ENCODE measurements around the gene JMJD7. TPM values are rescaled to one million over a fixed set of nuclear protein-coding genes. Genes with fewer than 3 reads are reported as not detected.

JMJD7 gene
- 10 to 100 TPM in 1 of 3 donors, 1 to 10 TPM in 2; 7.8 to 20.8 (median 8.8) TPM for total RNA-seq

DNA sequence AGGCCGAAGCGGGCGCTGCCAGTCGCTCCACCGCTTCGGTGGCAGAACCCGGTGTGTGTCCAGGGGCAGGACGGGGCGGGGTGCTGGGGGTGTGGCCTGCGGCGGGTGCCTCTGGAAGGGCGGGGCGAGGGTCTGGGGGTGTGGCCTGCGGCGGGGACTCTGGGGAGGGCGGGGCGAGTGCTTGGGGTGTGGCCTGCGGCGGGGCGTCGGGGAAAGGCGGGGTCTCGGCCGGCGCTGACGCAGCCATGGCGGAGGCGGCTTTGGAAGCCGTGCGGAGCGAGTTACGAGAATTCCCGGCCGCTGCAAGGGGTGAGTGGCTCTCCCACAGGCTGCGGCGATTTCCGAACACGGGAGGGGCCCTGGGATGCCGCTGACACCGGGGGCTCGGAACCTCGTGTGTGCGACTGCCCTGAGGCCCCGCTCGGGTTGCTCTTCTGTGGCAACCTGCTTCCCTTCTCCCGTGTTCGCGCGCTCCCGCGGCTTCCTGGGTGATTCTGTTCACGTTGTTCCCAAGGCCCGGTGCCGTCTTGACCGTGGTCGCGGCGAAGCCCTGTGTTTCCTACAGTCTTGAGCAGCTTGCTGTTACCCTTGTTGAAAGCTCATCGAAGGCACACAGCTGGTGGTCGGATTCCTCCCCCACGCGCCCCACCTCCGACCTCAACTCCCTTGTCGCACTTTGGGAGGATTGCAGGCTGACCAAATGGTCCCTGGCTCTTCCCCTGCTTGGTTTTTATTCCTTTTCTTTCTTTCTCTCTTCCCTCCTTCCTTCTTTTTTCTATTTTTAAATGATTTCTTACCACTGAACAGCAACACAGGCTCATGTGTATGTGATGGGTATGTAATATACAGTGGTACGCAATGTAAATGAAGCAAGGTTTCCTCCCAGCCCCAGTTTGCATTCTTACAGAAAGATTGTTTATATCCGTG lies at the start of gene JMJD7:
Gene JMJD7 (plus strand): TSS at position 213 of the 927 bp plus-strand sequence. CDS start 33 bp downstream, at position 246.
- H3K4me1 ChIP-seq = peaks cover 0 to 6% of the 10 kb centered on the region in 2 donors
- DNase-seq (ENCODE audit: low spot score in 2 of 2) = peak; percentile 85 to 96
- peak within 1 kb of the TSS; percentile 82 to 92 for H3K27ac ChIP-seq
- no peaks in the 10 kb centered on the region for H3K27me3 ChIP-seq
- peak within 1 kb of the TSS; percentile 59 to 84 (median 70) for H3K4me3 ChIP-seq
- no peaks in the 10 kb centered on the region for H3K9me3 ChIP-seq
- TF ChIP-seq POLR2AphosphoS5 (IDR thresholded peaks at IDR 0.05) (peak; percentile 58 to 82 (median 70)), POLR2A (IDR thresholded peaks at IDR 0.05) (peak; percentile 43)
- TF ChIP-seq, protein P1, sequence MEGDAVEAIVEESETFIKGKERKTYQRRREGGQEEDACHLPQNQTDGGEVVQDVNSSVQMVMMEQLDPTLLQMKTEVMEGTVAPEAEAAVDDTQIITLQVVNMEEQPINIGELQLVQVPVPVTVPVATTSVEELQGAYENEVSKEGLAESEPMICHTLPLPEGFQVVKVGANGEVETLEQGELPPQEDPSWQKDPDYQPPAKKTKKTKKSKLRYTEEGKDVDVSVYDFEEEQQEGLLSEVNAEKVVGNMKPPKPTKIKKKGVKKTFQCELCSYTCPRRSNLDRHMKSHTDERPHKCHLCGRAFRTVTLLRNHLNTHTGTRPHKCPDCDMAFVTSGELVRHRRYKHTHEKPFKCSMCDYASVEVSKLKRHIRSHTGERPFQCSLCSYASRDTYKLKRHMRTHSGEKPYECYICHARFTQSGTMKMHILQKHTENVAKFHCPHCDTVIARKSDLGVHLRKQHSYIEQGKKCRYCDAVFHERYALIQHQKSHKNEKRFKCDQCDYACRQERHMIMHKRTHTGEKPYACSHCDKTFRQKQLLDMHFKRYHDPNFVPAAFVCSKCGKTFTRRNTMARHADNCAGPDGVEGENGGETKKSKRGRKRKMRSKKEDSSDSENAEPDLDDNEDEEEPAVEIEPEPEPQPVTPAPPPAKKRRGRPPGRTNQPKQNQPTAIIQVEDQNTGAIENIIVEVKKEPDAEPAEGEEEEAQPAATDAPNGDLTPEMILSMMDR (IDR thresholded peaks at IDR 0.05) = no peak
- no peaks in the 10 kb centered on the region for H3K36me3 ChIP-seq
- intact Hi-C loops (cut with DNase I; ENCODE audit: low total_unique reads) = no loop called here

GRCh38 chr15:41778521-41778920 lies 49.4 kb upstream of the JMJD7 start:
- H3K9me3 ChIP-seq = no peaks in the 10 kb centered on the region
- H3K27ac ChIP-seq = peak overlapping the region; percentile 26 to 74
- H3K4me3 ChIP-seq = no peak overlapping the region
- no peaks in the 10 kb centered on the region for H3K27me3 ChIP-seq
- H3K4me1 ChIP-seq = peaks cover 5 to 15% of the 10 kb centered on the region in 2 donors
- H3K36me3 ChIP-seq = no peaks in the 10 kb centered on the region
- intact Hi-C loops (cut with DNase I; ENCODE audit: low total_unique reads) = no loop called here
- DNase-seq (ENCODE audit: low spot score in 2 of 2) = no peak
- no peak for TF ChIP-seq POLR2A (IDR thresholded peaks at IDR 0.05)
- TF ChIP-seq, protein P1 (IDR thresholded peaks at IDR 0.05) = no peak
- no peak for TF ChIP-seq POLR2AphosphoS5 (IDR thresholded peaks at IDR 0.05)

GRCh38 chr15:41779662-41780157 lies 48.2 kb upstream of the JMJD7 start:
- no peaks in the 10 kb centered on the region for H3K27me3 ChIP-seq
- no peaks in the 10 kb centered on the region for H3K9me3 ChIP-seq
- TF ChIP-seq, protein P1 (IDR thresholded peaks at IDR 0.05) = no peak
- no peak for TF ChIP-seq POLR2A (IDR thresholded peaks at IDR 0.05)
- TF ChIP-seq POLR2AphosphoS5 (IDR thresholded peaks at IDR 0.05) = no peak
- intact Hi-C loops (cut with DNase I; ENCODE audit: low total_unique reads) = no loop called here
- peaks cover 5 to 15% of the 10 kb centered on the region in 2 donors for H3K4me1 ChIP-seq
- no peaks in the 10 kb centered on the region for H3K36me3 ChIP-seq
- peak overlapping the region; percentile 6 to 74 for H3K27ac ChIP-seq
- no peak for DNase-seq (ENCODE audit: low spot score in 2 of 2)
- H3K4me3 ChIP-seq = no peak overlapping the region

DNA sequence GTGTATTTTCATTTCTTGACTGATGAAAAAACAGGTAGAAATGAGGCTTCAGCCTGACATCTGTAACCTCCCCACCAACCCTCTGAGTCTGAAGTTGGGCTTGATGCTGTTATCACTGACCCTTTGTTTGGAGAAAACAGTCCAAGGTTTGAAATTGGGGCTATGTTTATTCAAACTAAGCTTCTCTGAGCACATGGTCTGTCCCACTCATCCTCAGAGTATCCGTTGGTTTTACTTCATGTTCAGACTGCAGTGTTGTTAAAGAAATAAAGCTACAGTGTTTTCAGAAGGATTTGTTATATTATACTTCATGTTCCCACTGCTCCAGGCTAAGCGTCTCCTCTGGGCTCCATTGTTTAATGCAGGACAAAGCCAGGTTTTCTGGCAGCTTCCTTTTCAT lies 47.6 kb upstream of the JMJD7 start:
- Histone ChIP-seq H3K4me1 (peaks cover 4 to 15% of the 10 kb centered on the region in 2 donors), H3K27ac (peak overlapping the region; percentile 45 to 74), H3K36me3 (no peaks in the 10 kb centered on the region), H3K27me3 (no peaks in the 10 kb centered on the region), H3K4me3 (no peak overlapping the region), H3K9me3 (no peaks in the 10 kb centered on the region)
- intact Hi-C loops (cut with DNase I; ENCODE audit: low total_unique reads) = no loop called here
- no peak for DNase-seq (ENCODE audit: low spot score in 2 of 2)
- no peak for TF ChIP-seq POLR2A (IDR thresholded peaks at IDR 0.05)
- no peak for TF ChIP-seq POLR2AphosphoS5 (IDR thresholded peaks at IDR 0.05)
- TF ChIP-seq, protein P1 (IDR thresholded peaks at IDR 0.05) = no peak

DNA sequence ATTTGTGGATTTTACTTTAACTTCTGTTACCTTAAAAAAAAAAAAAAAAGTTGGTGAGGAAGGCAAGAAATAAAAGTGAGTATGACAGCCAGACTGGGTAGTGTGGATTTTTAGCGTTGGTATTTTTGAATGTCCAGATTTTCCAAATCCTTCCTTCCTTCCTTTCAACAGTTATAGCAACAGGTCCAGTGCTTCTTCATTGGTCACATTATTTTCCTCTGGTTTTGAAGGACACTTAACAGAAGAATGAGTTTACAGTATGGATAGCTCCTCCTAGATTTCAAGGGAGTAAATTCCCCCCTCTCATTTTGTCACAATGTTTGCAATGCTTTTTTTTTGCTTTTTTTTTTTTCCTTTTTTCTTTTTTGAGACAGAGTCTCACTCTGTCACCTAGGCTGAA lies 47.2 kb upstream of the JMJD7 start:
- Histone ChIP-seq H3K27ac (peak overlapping the region in 1 of 2 donors; percentile 74), H3K27me3 (no peaks in the 10 kb centered on the region), H3K9me3 (no peaks in the 10 kb centered on the region), H3K36me3 (no peaks in the 10 kb centered on the region), H3K4me1 (peaks cover 0 to 11% of the 10 kb centered on the region in 2 donors), H3K4me3 (no peak overlapping the region)
- TF ChIP-seq POLR2A (IDR thresholded peaks at IDR 0.05) = no peak
- no peak for TF ChIP-seq POLR2AphosphoS5 (IDR thresholded peaks at IDR 0.05)
- TF ChIP-seq, protein P1 (IDR thresholded peaks at IDR 0.05) = no peak
- no peak for DNase-seq (ENCODE audit: low spot score in 2 of 2)
- intact Hi-C loops (cut with DNase I; ENCODE audit: low total_unique reads) = no loop called here

Data from breast epithelium (tissue), 4 donors.